IPS-18c (cell line): ENCODE measurements around the gene BMAL1.
"Not testable (repeated sequence)": the region's sequence is repeated elsewhere in the genome, so short reads cannot be mapped to it uniquely, and the experiment has no call there.

ENCODE experiments used
- H3K4me3 ChIP-seq: 2 replicates; pipeline ENCODE4 v1.7.0; 2013; ENCODE audit warnings: low read depth, mild to moderate bottlenecking, low read length, moderate library complexity; ENCODE audit not compliant: insufficient read depth
- H3K9me3 ChIP-seq: one replicate; pipeline ENCODE4 v1.6.1; 2013; ENCODE audit warnings: mild to moderate bottlenecking, low read length, moderate library complexity; ENCODE audit not compliant: control insufficient read depth, insufficient read depth

The BMAL1 gene

GRCh38 chr11:13375798-13376197, 98.2 kb downstream of the BMAL1 start:
- Histone ChIP-seq H3K4me3 (no peak overlapping the region), H3K9me3 (no peaks in the 10 kb centered on the region)

GRCh38 chr11:13376402-13376801, 98.8 kb downstream of the BMAL1 start:
- Histone ChIP-seq H3K4me3 (no peak overlapping the region), H3K9me3 (no peaks in the 10 kb centered on the region)

- no peaks in the 10 kb centered on the region for H3K9me3 ChIP-seq
- no peak overlapping the region; the same call in 1 of the 2 replicates for H3K4me3 ChIP-seq
Measured at GRCh38 chr11:13376838-13377237, 99.2 kb downstream of the BMAL1 start.

- Histone ChIP-seq H3K9me3 (no peaks in the 10 kb centered on the region), H3K4me3 (no peak overlapping the region)
Measured at GRCh38 chr11:13378316-13378715, 100.7 kb downstream of the BMAL1 start.

- Histone ChIP-seq H3K4me3 (no peak overlapping the region), H3K9me3 (no peaks in the 10 kb centered on the region)
Measured at GRCh38 chr11:13380731-13381130, 103.1 kb downstream of the BMAL1 start.

- Histone ChIP-seq H3K4me3 (no peak overlapping the region), H3K9me3 (no peaks in the 10 kb centered on the region)
Measured at GRCh38 chr11:13382751-13383150, 105.2 kb downstream of the BMAL1 start.

GRCh38 chr11:13384908-13385640, 107.5 kb downstream of the BMAL1 start:
- H3K9me3 ChIP-seq: no peaks in the 10 kb centered on the region
- H3K4me3 ChIP-seq: no peak overlapping the region

GRCh38 chr11:13386567-13386966, 109.0 kb downstream of the BMAL1 start:
- Histone ChIP-seq H3K4me3 (no peak overlapping the region), H3K9me3 (no peaks in the 10 kb centered on the region)

- no peaks in the 10 kb centered on the region for H3K9me3 ChIP-seq
- no peak overlapping the region for H3K4me3 ChIP-seq
Measured at GRCh38 chr11:13388741-13389140, 111.2 kb downstream of the BMAL1 start.

GRCh38 chr11:13391217-13391616, 113.6 kb downstream of the BMAL1 start:
- no peaks in the 10 kb centered on the region for H3K9me3 ChIP-seq
- no peak overlapping the region for H3K4me3 ChIP-seq

- H3K9me3 ChIP-seq: not testable (repeated sequence)
Measured at GRCh38 chr11:13398335-13398734, 120.7 kb downstream of the BMAL1 start.

GRCh38 chr11:13405220-13405619, 127.6 kb downstream of the BMAL1 start:
- Histone ChIP-seq H3K4me3 (no peak overlapping the region), H3K9me3 (no peaks in the 10 kb centered on the region)

More at GRCh38 chr11:13398335-13398734, 120.7 kb downstream of the BMAL1 start:
- H3K4me3 ChIP-seq: not testable (repeated sequence)

GRCh38 chr11:13415201-13415600, 137.6 kb downstream of the BMAL1 start:
- H3K4me3 ChIP-seq: no peak overlapping the region
- H3K9me3 ChIP-seq: no peaks in the 10 kb centered on the region

- H3K9me3 ChIP-seq: no peaks in the 10 kb centered on the region
- no peak overlapping the region for H3K4me3 ChIP-seq
Measured at GRCh38 chr11:13421561-13421960, 144.0 kb downstream of the BMAL1 start.

GRCh38 chr11:13423372-13423771, 145.8 kb downstream of the BMAL1 start:
- no peaks in the 10 kb centered on the region for H3K9me3 ChIP-seq
- no peak overlapping the region for H3K4me3 ChIP-seq

- H3K4me3 ChIP-seq: no peak overlapping the region
Measured at GRCh38 chr11:13427440-13427839, 149.8 kb downstream of the BMAL1 start.

GRCh38 chr11:13429288-13429687, 151.7 kb downstream of the BMAL1 start:
- H3K4me3 ChIP-seq: no peak overlapping the region
- H3K9me3 ChIP-seq: no peaks in the 10 kb centered on the region

More at GRCh38 chr11:13427440-13427839, 149.8 kb downstream of the BMAL1 start:
- no peaks in the 10 kb centered on the region for H3K9me3 ChIP-seq

- H3K4me3 ChIP-seq: no peak overlapping the region
Measured at GRCh38 chr11:13429836-13430235, 152.2 kb downstream of the BMAL1 start.

GRCh38 chr11:13433437-13433836, 155.8 kb downstream of the BMAL1 start:
- Histone ChIP-seq H3K4me3 (no peak overlapping the region), H3K9me3 (no peaks in the 10 kb centered on the region)

More at GRCh38 chr11:13429836-13430235, 152.2 kb downstream of the BMAL1 start:
- no peaks in the 10 kb centered on the region for H3K9me3 ChIP-seq
